Thyroid gland (tissue), 4 donors: ENCODE measurements around the gene EDEM3.

ENCODE experiments used
- CTCF ChIP-seq, 6 experiments: fragments of 200-600 bp in 3 of 6; fragments of 450-650 bp in 3 of 6; sonication (generic) in 3 of 6; IDR thresholded peaks; one replicate each; pipeline ENCODE4 v1.5.1; 2016 to 2019; ENCODE audit warnings: antibody characterized with exemption in 6 of 6, mild to moderate bottlenecking in 2 of 6, inconsistent platforms in 1 of 6, moderate library complexity in 1 of 6
- POLR2A ChIP-seq, 2 donors: fragments of 450-650 bp; IDR thresholded peaks; one replicate each; pipeline ENCODE4 v1.6.1; 2017; ENCODE audit warnings: antibody characterized with exemption in 2 of 2, mild to moderate bottlenecking in 2 of 2, moderate library complexity in 1 of 2

GRCh38 chr1:184646178-184646701 is 108.4 kb downstream of the EDEM3 start:
- TF ChIP-seq CTCF (IDR thresholded peaks at IDR 0.05), result no peak
- no peak for TF ChIP-seq POLR2A (IDR thresholded peaks at IDR 0.05)
